SK-N-SH (cell line): ENCODE data around the gene FLRT1.

Source experiments
- JUND ChIP-seq: IDR thresholded peaks from 2 replicates; pipeline ENCODE4 v1.4.0; 2012
- NRF1 ChIP-seq: IDR thresholded peaks from 2 replicates; pipeline ENCODE4 v1.6.1; 2012; ENCODE audit warnings: low read depth, mild to moderate bottlenecking, low read length
- TF ChIP-seq, protein P1 (sequence below): fragments of 150-350 bp; IDR thresholded peaks from 2 replicates; pipeline ENCODE4 v1.6.1; 2017; ENCODE audit warnings: antibody characterized with exemption, low read length, low read depth, borderline replicate concordance
- TF ChIP-seq, protein P2 (sequence below): fragments of 200-600 bp; sonication (generic); IDR thresholded peaks from 2 replicates; pipeline ENCODE4 v1.6.1; 2017; ENCODE audit warnings: antibody characterized with exemption, mild to moderate bottlenecking, moderate library complexity

DNA sequence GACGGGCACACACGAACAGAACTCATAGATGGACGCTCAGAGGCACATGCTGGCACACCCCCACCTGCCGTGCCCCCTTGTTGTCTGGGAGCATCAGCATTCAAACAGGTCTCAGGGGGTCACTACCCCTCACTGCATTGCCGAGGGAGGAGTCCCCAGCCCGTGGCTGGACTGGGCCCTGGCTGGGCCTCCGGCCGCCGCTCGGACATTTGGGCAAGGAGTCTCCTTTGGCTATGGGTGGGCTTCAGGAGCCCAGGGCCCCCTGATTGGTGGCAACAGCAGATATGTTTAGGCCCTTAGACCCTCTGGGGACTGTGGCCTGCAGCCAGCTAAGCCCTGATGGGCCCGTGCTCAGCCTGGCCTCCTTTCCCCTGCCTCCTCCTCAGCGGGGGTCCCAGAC is 41.9 kb downstream of the FLRT1 start:
- TF ChIP-seq JUND (no peak), NRF1 (no peak)
- TF ChIP-seq, protein P1, sequence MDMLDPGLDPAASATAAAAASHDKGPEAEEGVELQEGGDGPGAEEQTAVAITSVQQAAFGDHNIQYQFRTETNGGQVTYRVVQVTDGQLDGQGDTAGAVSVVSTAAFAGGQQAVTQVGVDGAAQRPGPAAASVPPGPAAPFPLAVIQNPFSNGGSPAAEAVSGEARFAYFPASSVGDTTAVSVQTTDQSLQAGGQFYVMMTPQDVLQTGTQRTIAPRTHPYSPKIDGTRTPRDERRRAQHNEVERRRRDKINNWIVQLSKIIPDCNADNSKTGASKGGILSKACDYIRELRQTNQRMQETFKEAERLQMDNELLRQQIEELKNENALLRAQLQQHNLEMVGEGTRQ = no peak
- TF ChIP-seq, protein P2, sequence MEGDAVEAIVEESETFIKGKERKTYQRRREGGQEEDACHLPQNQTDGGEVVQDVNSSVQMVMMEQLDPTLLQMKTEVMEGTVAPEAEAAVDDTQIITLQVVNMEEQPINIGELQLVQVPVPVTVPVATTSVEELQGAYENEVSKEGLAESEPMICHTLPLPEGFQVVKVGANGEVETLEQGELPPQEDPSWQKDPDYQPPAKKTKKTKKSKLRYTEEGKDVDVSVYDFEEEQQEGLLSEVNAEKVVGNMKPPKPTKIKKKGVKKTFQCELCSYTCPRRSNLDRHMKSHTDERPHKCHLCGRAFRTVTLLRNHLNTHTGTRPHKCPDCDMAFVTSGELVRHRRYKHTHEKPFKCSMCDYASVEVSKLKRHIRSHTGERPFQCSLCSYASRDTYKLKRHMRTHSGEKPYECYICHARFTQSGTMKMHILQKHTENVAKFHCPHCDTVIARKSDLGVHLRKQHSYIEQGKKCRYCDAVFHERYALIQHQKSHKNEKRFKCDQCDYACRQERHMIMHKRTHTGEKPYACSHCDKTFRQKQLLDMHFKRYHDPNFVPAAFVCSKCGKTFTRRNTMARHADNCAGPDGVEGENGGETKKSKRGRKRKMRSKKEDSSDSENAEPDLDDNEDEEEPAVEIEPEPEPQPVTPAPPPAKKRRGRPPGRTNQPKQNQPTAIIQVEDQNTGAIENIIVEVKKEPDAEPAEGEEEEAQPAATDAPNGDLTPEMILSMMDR = no peak
